ENCODE results near the gene TENM4.

GRCh38 chr11:79087961-79088318, 352.9 kb downstream of the TENM4 start:
- TF ChIP-seq CTCF (IDR thresholded peaks at IDR 0.05; ENCODE audit: low read depth, low read length, poor library complexity, severe bottlenecking) (no peak), EZH2phosphoT487 (IDR thresholded peaks at IDR 0.05; ENCODE audit: borderline replicate concordance, low read length) (no peak)

Data from DOHH2 (cell line).